CD14-positive monocyte (primary cell): ENCODE measurements around the gene DCLRE1A. TPM values are rescaled to one million over a fixed set of nuclear protein-coding genes. Genes with fewer than 3 reads are reported as not detected.

ENCODE experiments used
- DNase-seq, 3 donors: peaks; one replicate each; pipeline ENCODE4 v3.0.0-alpha.2; 2011 to 2022
- H2AFZ ChIP-seq: 2 replicates; pipeline ENCODE4 v1.6.0; 2012; ENCODE audit warnings: mild to moderate bottlenecking, low read depth, low read length, inconsistent platforms; ENCODE audit not compliant: insufficient read depth, poor library complexity, severe bottlenecking
- H3K27ac ChIP-seq, 2 donors: 1 replicate in 1 of 2; 2 replicates in 1 of 2; pipeline ENCODE4 v1.5.1; 2012 to 2013; ENCODE audit warnings: low read length in 2 of 2, control low read depth in 1 of 2, inconsistent platforms in 1 of 2, low read depth in 1 of 2, mild to moderate bottlenecking in 1 of 2
- H3K27me3 ChIP-seq, 2 donors: one replicate each; pipeline versions ENCODE4 v1.6.0 to v1.6.1; 2011 to 2013; ENCODE audit warnings: low read length in 2 of 2; ENCODE audit not compliant: control insufficient read depth in 2 of 2, insufficient read depth in 2 of 2
- H3K36me3 ChIP-seq, 2 donors: replicated peaks in 1 of 2; 1 replicate in 1 of 2; 2 replicates in 1 of 2; pipeline versions ENCODE4 v1.5.1 to v1.6.1; 2012 to 2013; ENCODE audit warnings: low read length in 2 of 2, control low read depth in 1 of 2, inconsistent platforms in 1 of 2, mild to moderate bottlenecking in 1 of 2; ENCODE audit not compliant: insufficient read depth in 2 of 2, control insufficient read depth in 1 of 2
- H3K4me1 ChIP-seq, 2 donors: 1 replicate in 1 of 2; 2 replicates in 1 of 2; pipeline versions ENCODE4 v1.5.1 to v1.6.1; 2012 to 2013; ENCODE audit warnings: low read length in 2 of 2, control low read depth in 1 of 2, inconsistent platforms in 1 of 2, mild to moderate bottlenecking in 1 of 2, moderate library complexity in 1 of 2; ENCODE audit not compliant: insufficient read depth in 2 of 2, control insufficient read depth in 1 of 2
- H3K4me2 ChIP-seq: replicated peaks from 2 replicates; pipeline ENCODE3; 2012; ENCODE audit warnings: low read length, moderate library complexity, mild to moderate bottlenecking; ENCODE audit not compliant: poor library complexity, severe bottlenecking; ENCODE audit errors: extremely low read depth
- H3K4me3 ChIP-seq, 3 experiments: fragments of 200-600 bp in 1 of 3; sonication (generic) in 1 of 3; replicated peaks in 1 of 3; 1 replicate in 2 of 3; 2 replicates in 1 of 3; pipeline ENCODE4 v1.5.1; 2011 to 2013; ENCODE audit warnings: low read length in 3 of 3, mild to moderate bottlenecking in 3 of 3, control low read depth in 2 of 3, low read depth in 2 of 3, inconsistent platforms in 1 of 3, moderate library complexity in 1 of 3
- H3K79me2 ChIP-seq: 2 replicates; pipeline ENCODE4 v1.6.0; 2012; ENCODE audit warnings: mild to moderate bottlenecking, control low read depth, inconsistent platforms, low read length, moderate library complexity; ENCODE audit not compliant: insufficient read depth
- H3K9ac ChIP-seq: 2 replicates; pipeline ENCODE4 v1.6.0; 2017; ENCODE audit warnings: low read length, mild to moderate bottlenecking; ENCODE audit not compliant: insufficient read depth, poor library complexity, severe bottlenecking
- H3K9me3 ChIP-seq, 2 donors: replicated peaks in 1 of 2; 1 replicate in 1 of 2; 2 replicates in 1 of 2; pipeline versions ENCODE4 v1.5.1 to v1.6.1; 2012 to 2013; ENCODE audit warnings: low read length in 2 of 2, control low read depth in 1 of 2; ENCODE audit not compliant: control insufficient read depth in 1 of 2, insufficient read depth in 1 of 2
- H4K20me1 ChIP-seq: 2 replicates; pipeline ENCODE4 v1.6.0; 2012; ENCODE audit warnings: mild to moderate bottlenecking, low read length, control low read depth, moderate library complexity; ENCODE audit not compliant: insufficient read depth
- H3K27ac Mint-ChIP-seq, 7 donors: one replicate each; pipeline ENCODE4 v1.8.0; 2020; ENCODE audit warnings: mild to moderate bottlenecking in 7 of 7, mixed read lengths in 7 of 7, moderate library complexity in 6 of 7, inconsistent platforms in 2 of 7
- H3K27me3 Mint-ChIP-seq, 3 donors: one replicate each; pipeline ENCODE4 v1.8.0; 2021 to 2022; ENCODE audit warnings: low read depth in 3 of 3, mild to moderate bottlenecking in 3 of 3, mixed read lengths in 3 of 3, moderate library complexity in 3 of 3, inconsistent platforms in 1 of 3
- H3K36me3 Mint-ChIP-seq, 2 donors: one replicate each; pipeline ENCODE4 v1.8.0; 2020; ENCODE audit warnings: mixed read lengths in 2 of 2, inconsistent platforms in 1 of 2, mild to moderate bottlenecking in 1 of 2
- H3K4me1 Mint-ChIP-seq: one replicate; pipeline ENCODE4 v1.8.0; 2020; ENCODE audit warnings: mild to moderate bottlenecking, mixed read lengths
- H3K4me3 Mint-ChIP-seq, 2 donors: one replicate each; pipeline ENCODE4 v1.8.0; 2020; ENCODE audit warnings: mild to moderate bottlenecking in 2 of 2, mixed read lengths in 2 of 2, moderate library complexity in 1 of 2
- H3K9me3 Mint-ChIP-seq, 7 donors: one replicate each; pipeline ENCODE4 v1.8.0; 2020 to 2022; ENCODE audit warnings: mixed read lengths in 7 of 7, mild to moderate bottlenecking in 6 of 7, moderate library complexity in 6 of 7, inconsistent platforms in 2 of 7
- CTCF ChIP-seq: fragments of 200-600 bp; IDR thresholded peaks from one replicate; pipeline ENCODE4 v1.8.0; 2022; ENCODE audit warnings: antibody characterized with exemption, mild to moderate bottlenecking
- WGBS: methylation state at CpG from one replicate; pipeline ENCODE4 v1.1.5; 2013; ENCODE audit warnings: missing lambda C conversion rate; ENCODE audit not compliant: insufficient coverage; 5-methylcytosine and 5-hydroxymethylcytosine counted together
- intact Hi-C, 2 donors: fragments of 100-400 bp; cut with micrococcal nuclease; formaldehyde crosslinking; loops; one replicate each; pipeline versions ENCODE4 v1.15.0 to v1.15.1; 2023
- polyA plus RNA-seq, 3 donors: library from polyadenylated mRNA; depleted of rRNA in 1 of 3; unstranded in 2 of 3; stranded (reverse) in 1 of 3; fragments of 300-500 nt in 2 of 3; fragments of >200 nt in 1 of 3; fragmentation: Illumina TruSeq in 2 of 3; gene quantifications; 1 replicate in 2 of 3; 2 replicates in 1 of 3; pipeline ENCODE4 v1.2.3, GENCODE V29; 2012 to 2021

Gene DCLRE1A
- polyA plus RNA-seq, 3 donors = 1.00 to 1.3 (median 1.3) TPM

GRCh38 chr10:113894581-113894980, 40.7 kb upstream of the DCLRE1A start:
- Histone ChIP-seq H3K4me3 (no peak overlapping the region), H3K4me1 (no peaks in the 10 kb centered on the region), H2AFZ (no peak overlapping the region), H3K36me3 (peaks cover 23 to 70% of the 10 kb centered on the region in 2 donors), H3K79me2 (peaks cover 3% of the 10 kb centered on the region), H3K9me3 (no peaks in the 10 kb centered on the region), H3K4me2 (no peak overlapping the region), H3K9ac (no peak overlapping the region), H4K20me1 (peaks cover 5% of the 10 kb centered on the region), H3K27ac (no peak overlapping the region), H3K27me3 (no peaks in the 10 kb centered on the region)
- H3K27me3 Mint-ChIP-seq = peaks cover 0 to 2% (median 0%) of the 10 kb centered on the region in 3 donors
- H3K9me3 Mint-ChIP-seq = peaks cover 0 to 2% (median 0%) of the 10 kb centered on the region in 7 donors
- DNase-seq = no peak
- intact Hi-C loops = no loop called here
- peaks cover 50% of the 10 kb centered on the region in 2 donors for H3K36me3 Mint-ChIP-seq
- no peak overlapping the region for H3K4me3 Mint-ChIP-seq
- no CpG with 5 or more reads among the region's 1 CpG for WGBS
- H3K27ac Mint-ChIP-seq = no peak overlapping the region
- peaks cover 10% of the 10 kb centered on the region for H3K4me1 Mint-ChIP-seq
- no peak for TF ChIP-seq CTCF

- Histone ChIP-seq H3K4me2 (no peak overlapping the region), H4K20me1 (peaks cover 5% of the 10 kb centered on the region), H3K9me3 (no peaks in the 10 kb centered on the region), H3K9ac (no peak overlapping the region), H3K27ac (no peak overlapping the region), H3K36me3 (peaks cover 23 to 67% of the 10 kb centered on the region in 2 donors), H3K27me3 (no peaks in the 10 kb centered on the region), H3K4me1 (no peaks in the 10 kb centered on the region), H2AFZ (no peak overlapping the region), H3K79me2 (peaks cover 3% of the 10 kb centered on the region), H3K4me3 (no peak overlapping the region)
- no peak for DNase-seq
- Mint-ChIP-seq H3K36me3 (peaks cover 44 to 46% of the 10 kb centered on the region in 2 donors), H3K4me3 (no peak overlapping the region), H3K27me3 (peaks cover 0 to 2% (median 0%) of the 10 kb centered on the region in 3 donors), H3K4me1 (peaks cover 7% of the 10 kb centered on the region), H3K9me3 (peaks cover 0 to 2% (median 0%) of the 10 kb centered on the region in 7 donors), H3K27ac (peak overlapping the region in 1 of 7 donors; percentile 48)
- TF ChIP-seq CTCF = no peak
- intact Hi-C loops = no loop called here
- 100% methylated on average over 1 of the region's 2 CpGs for WGBS
These were observed 39.7 kb upstream of the DCLRE1A start for GRCh38 chr10:113893570-113893969.
